ENCODE data around the gene WFIKKN1.

Gene WFIKKN1

GRCh38 chr16:636206-637080 lies 5.7 kb downstream of the WFIKKN1 start, which contains the start of gene METTL26:
Gene METTL26 (minus strand): TSS chr16:636305. CDS start chr16:636290, 15 bp downstream.
- Histone ChIP-seq H3K36me3 (ENCODE audit: control insufficient read depth in 1 of 2, insufficient read depth in 2 of 2, low read length in 2 of 2) (peaks cover 27 to 29% of the 10 kb centered on the region in 2 experiments), H3K27ac (ENCODE audit: low read depth, low read length) (peak within 1 kb of the TSS; percentile 86), H3K79me2 (ENCODE audit: control insufficient read depth, insufficient read depth, low read length, poor library complexity) (peaks cover 12% of the 10 kb centered on the region), H3K4me1 (ENCODE audit: control insufficient read depth in 1 of 2, insufficient read depth in 2 of 2, low read length in 2 of 2) (peaks cover 17 to 22% of the 10 kb centered on the region in 2 experiments), H3K79me1 (ENCODE audit: low read length) (peaks cover 17% of the 10 kb centered on the region), H3K4me3 (ENCODE audit: low read depth, low read length) (peak within 1 kb of the TSS; percentile 98), H3K27me3 (ENCODE audit: insufficient read depth, low read length) (no peaks in the 10 kb centered on the region), H2BK12ac (ENCODE audit: low read length) (peak within 1 kb of the TSS; percentile 58), H3K4ac (ENCODE audit: low read depth, low read length) (peak within 1 kb of the TSS; percentile 81), H3K23ac (ENCODE audit: low read length) (no peak within 1 kb of the TSS), H3K9me3 (ENCODE audit: insufficient read depth, low read depth, low read length) (no peaks in the 10 kb centered on the region), H4K91ac (ENCODE audit: low read depth, low read length) (peak within 1 kb of the TSS; percentile 91), H2BK120ac (ENCODE audit: insufficient read depth, low read length, poor library complexity) (peak within 1 kb of the TSS; percentile 90), H4K8ac (ENCODE audit: low read depth, low read length) (peak within 1 kb of the TSS; percentile 96), H3K4me2 (ENCODE audit: low read length) (peak within 1 kb of the TSS; percentile 89), H3K9ac (ENCODE audit: low read length) (peak within 1 kb of the TSS; percentile 90), H2BK5ac (ENCODE audit: low read depth, low read length, poor library complexity) (peak within 1 kb of the TSS; percentile 91), H2AFZ (ENCODE audit: insufficient read depth, low read length, poor library complexity) (peak within 1 kb of the TSS; percentile 85), H2AK5ac (ENCODE audit: low read length) (peak within 1 kb of the TSS; percentile 81), H4K12ac (ENCODE audit: low read depth, low read length) (peak within 1 kb of the TSS; percentile 78), H3K18ac (ENCODE audit: low read length) (peak within 1 kb of the TSS; percentile 90), H3K14ac (ENCODE audit: low read length) (peak within 1 kb of the TSS; percentile 98)
- DNase-seq: peak; percentile 94 to 96
- WGBS (ENCODE audit: extremely low coverage, insufficient coverage, insufficient read length): no CpG with 5 or more reads among the region's 91 CpGs

GRCh38 chr16:637081-638018 lies 6.6 kb downstream of the WFIKKN1 start:
- H3K18ac ChIP-seq (ENCODE audit: low read length): no peak overlapping the region
- H2BK120ac ChIP-seq (ENCODE audit: insufficient read depth, low read length, poor library complexity): no peak overlapping the region
- no peaks in the 10 kb centered on the region for H3K27me3 ChIP-seq (ENCODE audit: insufficient read depth, low read length)
- no peaks in the 10 kb centered on the region for H3K9me3 ChIP-seq (ENCODE audit: insufficient read depth, low read depth, low read length)
- peak overlapping the region; percentile 66 for H4K91ac ChIP-seq (ENCODE audit: low read depth, low read length)
- peaks cover 17 to 23% of the 10 kb centered on the region in 2 experiments for H3K4me1 ChIP-seq (ENCODE audit: control insufficient read depth in 1 of 2, insufficient read depth in 2 of 2, low read length in 2 of 2)
- no peak overlapping the region for H3K9ac ChIP-seq (ENCODE audit: low read length)
- peaks cover 25 to 26% of the 10 kb centered on the region in 2 experiments for H3K36me3 ChIP-seq (ENCODE audit: control insufficient read depth in 1 of 2, insufficient read depth in 2 of 2, low read length in 2 of 2)
- H2BK5ac ChIP-seq (ENCODE audit: low read depth, low read length, poor library complexity): no peak overlapping the region
- H3K4me2 ChIP-seq (ENCODE audit: low read length): peak overlapping the region; percentile 69
- DNase-seq: no peak
- peak overlapping the region; percentile 14 for H2AFZ ChIP-seq (ENCODE audit: insufficient read depth, low read length, poor library complexity)
- H3K79me2 ChIP-seq (ENCODE audit: control insufficient read depth, insufficient read depth, low read length, poor library complexity): peaks cover 14% of the 10 kb centered on the region
- peak overlapping the region; percentile 86 for H3K27ac ChIP-seq (ENCODE audit: low read depth, low read length)
- WGBS (ENCODE audit: extremely low coverage, insufficient coverage, insufficient read length): no CpG with 5 or more reads among the region's 53 CpGs
- peak overlapping the region; percentile 84 for H3K4me3 ChIP-seq (ENCODE audit: low read depth, low read length)
- H4K12ac ChIP-seq (ENCODE audit: low read depth, low read length): no peak overlapping the region
- H3K79me1 ChIP-seq (ENCODE audit: low read length): peaks cover 22% of the 10 kb centered on the region
- H4K8ac ChIP-seq (ENCODE audit: low read depth, low read length): peak overlapping the region; percentile 0
- H2BK12ac ChIP-seq (ENCODE audit: low read length): peak overlapping the region; percentile 2
- no peak overlapping the region for H3K14ac ChIP-seq (ENCODE audit: low read length)
- no peak overlapping the region for H3K4ac ChIP-seq (ENCODE audit: low read depth, low read length)
- no peak overlapping the region for H3K23ac ChIP-seq (ENCODE audit: low read length)
- peak overlapping the region; percentile 6 for H2AK5ac ChIP-seq (ENCODE audit: low read length)

- Histone ChIP-seq H3K18ac (ENCODE audit: low read length) (no peak overlapping the region), H3K79me1 (ENCODE audit: low read length) (peaks cover 24% of the 10 kb centered on the region), H3K36me3 (ENCODE audit: control insufficient read depth in 1 of 2, insufficient read depth in 2 of 2, low read length in 2 of 2) (peaks cover 18% of the 10 kb centered on the region in 2 experiments), H2BK12ac (ENCODE audit: low read length) (no peak overlapping the region), H3K4ac (ENCODE audit: low read depth, low read length) (no peak overlapping the region), H2BK5ac (ENCODE audit: low read depth, low read length, poor library complexity) (no peak overlapping the region), H3K4me1 (ENCODE audit: control insufficient read depth in 1 of 2, insufficient read depth in 2 of 2, low read length in 2 of 2) (peaks cover 24 to 30% of the 10 kb centered on the region in 2 experiments), H3K9me3 (ENCODE audit: insufficient read depth, low read depth, low read length) (no peaks in the 10 kb centered on the region), H4K91ac (ENCODE audit: low read depth, low read length) (no peak overlapping the region), H2AK5ac (ENCODE audit: low read length) (no peak overlapping the region), H2AFZ (ENCODE audit: insufficient read depth, low read length, poor library complexity) (no peak overlapping the region), H3K4me3 (ENCODE audit: low read depth, low read length) (no peak overlapping the region), H4K12ac (ENCODE audit: low read depth, low read length) (no peak overlapping the region), H3K4me2 (ENCODE audit: low read length) (no peak overlapping the region), H3K27me3 (ENCODE audit: insufficient read depth, low read length) (no peaks in the 10 kb centered on the region), H2BK120ac (ENCODE audit: insufficient read depth, low read length, poor library complexity) (no peak overlapping the region), H3K27ac (ENCODE audit: low read depth, low read length) (no peak overlapping the region), H4K8ac (ENCODE audit: low read depth, low read length) (no peak overlapping the region), H3K79me2 (ENCODE audit: control insufficient read depth, insufficient read depth, low read length, poor library complexity) (peaks cover 14% of the 10 kb centered on the region), H3K9ac (ENCODE audit: low read length) (no peak overlapping the region), H3K23ac (ENCODE audit: low read length) (no peak overlapping the region), H3K14ac (ENCODE audit: low read length) (no peak overlapping the region)
- no CpG with 5 or more reads among the region's 15 CpGs for WGBS (ENCODE audit: extremely low coverage, insufficient coverage, insufficient read length)
- no peak for DNase-seq
Observed at GRCh38 chr16:638034-638543, 7.3 kb downstream of the WFIKKN1 start.

GRCh38 chr16:638836-639235 lies 8.1 kb downstream of the WFIKKN1 start:
- Histone ChIP-seq H3K14ac (ENCODE audit: low read length) (no peak overlapping the region), H3K27me3 (ENCODE audit: insufficient read depth, low read length) (no peaks in the 10 kb centered on the region), H3K27ac (ENCODE audit: low read depth, low read length) (no peak overlapping the region), H4K12ac (ENCODE audit: low read depth, low read length) (no peak overlapping the region), H3K9me3 (ENCODE audit: insufficient read depth, low read depth, low read length) (peaks cover 1% of the 10 kb centered on the region), H2AFZ (ENCODE audit: insufficient read depth, low read length, poor library complexity) (no peak overlapping the region), H3K79me1 (ENCODE audit: low read length) (peaks cover 24% of the 10 kb centered on the region), H4K91ac (ENCODE audit: low read depth, low read length) (no peak overlapping the region), H3K79me2 (ENCODE audit: control insufficient read depth, insufficient read depth, low read length, poor library complexity) (peaks cover 14% of the 10 kb centered on the region), H3K4me2 (ENCODE audit: low read length) (no peak overlapping the region), H3K23ac (ENCODE audit: low read length) (no peak overlapping the region), H3K9ac (ENCODE audit: low read length) (no peak overlapping the region), H2AK5ac (ENCODE audit: low read length) (no peak overlapping the region), H3K36me3 (ENCODE audit: control insufficient read depth in 1 of 2, insufficient read depth in 2 of 2, low read length in 2 of 2) (peaks cover 11% of the 10 kb centered on the region in 2 experiments), H3K4me1 (ENCODE audit: control insufficient read depth in 1 of 2, insufficient read depth in 2 of 2, low read length in 2 of 2) (peaks cover 24 to 31% of the 10 kb centered on the region in 2 experiments), H3K4me3 (ENCODE audit: low read depth, low read length) (no peak overlapping the region), H2BK12ac (ENCODE audit: low read length) (no peak overlapping the region), H2BK5ac (ENCODE audit: low read depth, low read length, poor library complexity) (no peak overlapping the region), H3K18ac (ENCODE audit: low read length) (no peak overlapping the region), H4K8ac (ENCODE audit: low read depth, low read length) (no peak overlapping the region), H2BK120ac (ENCODE audit: insufficient read depth, low read length, poor library complexity) (no peak overlapping the region), H3K4ac (ENCODE audit: low read depth, low read length) (no peak overlapping the region)
- DNase-seq: no peak
- WGBS (ENCODE audit: extremely low coverage, insufficient coverage, insufficient read length): no CpG with 5 or more reads among the region's 9 CpGs
